ENCODE data around the gene SAMD5.

The SAMD5 gene

DNA sequence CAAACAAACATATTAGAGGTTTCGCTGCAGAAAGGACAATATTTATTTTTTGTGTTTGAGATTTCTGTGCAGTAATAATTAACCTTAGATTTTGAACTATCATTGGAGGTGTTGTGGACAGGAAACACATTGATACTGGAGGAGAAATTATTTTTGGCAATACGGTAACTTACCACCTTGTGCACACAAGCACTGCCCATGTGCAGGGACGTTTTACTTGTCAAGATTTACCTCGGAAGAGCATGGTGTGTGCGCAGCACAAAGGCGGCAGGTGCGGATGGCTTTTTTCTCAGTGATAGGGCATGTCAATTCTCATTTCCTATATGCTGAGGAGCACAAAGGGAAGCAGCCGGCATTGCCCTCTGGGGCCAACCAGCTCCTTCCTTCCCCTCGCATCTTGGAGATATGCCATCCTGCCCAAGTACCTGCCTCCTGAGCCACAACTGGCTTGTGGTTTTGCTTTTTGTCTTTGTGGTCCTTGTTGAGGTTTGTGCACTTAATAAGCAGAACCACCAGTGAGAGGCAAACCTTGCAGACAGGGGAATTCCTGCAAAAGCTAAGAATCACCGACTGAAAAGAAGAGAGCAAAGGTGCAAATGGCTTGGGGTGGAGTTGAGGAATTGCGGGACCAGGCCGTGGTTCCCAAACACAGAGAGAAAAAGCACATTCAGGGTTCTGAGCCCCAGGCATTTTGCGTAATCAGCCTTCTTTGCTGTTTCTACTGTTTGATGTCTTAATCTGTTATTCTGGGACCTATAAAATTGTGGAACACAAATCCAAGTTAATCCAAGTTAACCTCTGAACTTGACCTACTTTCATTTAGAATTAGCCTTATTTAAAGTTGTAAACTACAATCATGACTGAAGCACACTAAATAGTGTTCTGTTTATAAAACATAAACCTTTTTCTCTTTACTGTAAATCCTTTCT is 21.9 kb downstream of the SAMD5 start:
- TF ChIP-seq PPARA (CRISPR knock-in tag; IDR thresholded peaks at IDR 0.05; ENCODE audit: borderline replicate concordance) (no peak), TSHZ2 (CRISPR knock-in tag; IDR thresholded peaks at IDR 0.05) (no peak), GLIS3 (CRISPR knock-in tag; IDR thresholded peaks at IDR 0.05) (no peak), SNAI2 (CRISPR knock-in tag; IDR thresholded peaks at IDR 0.05) (no peak), ZNF70 (CRISPR knock-in tag; IDR thresholded peaks at IDR 0.05) (no peak), ZNF565 (CRISPR knock-in tag; conservative IDR thresholded peaks at IDR 0.05; ENCODE audit: low read depth) (no peak), ZNF8 (CRISPR knock-in tag; IDR thresholded peaks at IDR 0.05) (no peak), TOX (CRISPR knock-in tag; IDR thresholded peaks at IDR 0.05; ENCODE audit: borderline replicate concordance) (no peak), ARNTL (CRISPR knock-in tag; IDR thresholded peaks at IDR 0.05; ENCODE audit: borderline replicate concordance, low read depth) (no peak), ISL1 (CRISPR knock-in tag; IDR thresholded peaks at IDR 0.05) (no peak), TCF4 (CRISPR knock-in tag; IDR thresholded peaks at IDR 0.05; ENCODE audit: borderline replicate concordance) (no peak), ZFP30 (CRISPR knock-in tag; IDR thresholded peaks at IDR 0.05) (no peak), BACH2 (CRISPR knock-in tag; IDR thresholded peaks at IDR 0.05; ENCODE audit: borderline replicate concordance) (no peak), ESRRG (CRISPR knock-in tag; IDR thresholded peaks at IDR 0.05) (no peak), ZC3H10 (CRISPR knock-in tag; IDR thresholded peaks at IDR 0.05) (no peak), RARB (CRISPR knock-in tag; IDR thresholded peaks at IDR 0.05) (no peak), ZFP3 (CRISPR knock-in tag; IDR thresholded peaks at IDR 0.05) (no peak)
- TF ChIP-seq, protein P1, sequence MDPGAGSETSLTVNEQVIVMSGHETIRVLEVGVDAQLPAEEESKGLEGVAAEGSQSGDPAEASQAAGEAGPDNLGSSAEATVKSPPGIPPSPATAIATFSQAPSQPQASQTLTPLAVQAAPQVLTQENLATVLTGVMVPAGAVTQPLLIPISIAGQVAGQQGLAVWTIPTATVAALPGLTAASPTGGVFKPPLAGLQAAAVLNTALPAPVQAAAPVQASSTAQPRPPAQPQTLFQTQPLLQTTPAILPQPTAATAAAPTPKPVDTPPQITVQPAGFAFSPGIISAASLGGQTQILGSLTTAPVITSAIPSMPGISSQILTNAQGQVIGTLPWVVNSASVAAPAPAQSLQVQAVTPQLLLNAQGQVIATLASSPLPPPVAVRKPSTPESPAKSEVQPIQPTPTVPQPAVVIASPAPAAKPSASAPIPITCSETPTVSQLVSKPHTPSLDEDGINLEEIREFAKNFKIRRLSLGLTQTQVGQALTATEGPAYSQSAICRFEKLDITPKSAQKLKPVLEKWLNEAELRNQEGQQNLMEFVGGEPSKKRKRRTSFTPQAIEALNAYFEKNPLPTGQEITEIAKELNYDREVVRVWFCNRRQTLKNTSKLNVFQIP (CRISPR knock-in tag; IDR thresholded peaks at IDR 0.05; ENCODE audit: borderline replicate concordance, low read depth): no peak
- TF ChIP-seq, protein P2, sequence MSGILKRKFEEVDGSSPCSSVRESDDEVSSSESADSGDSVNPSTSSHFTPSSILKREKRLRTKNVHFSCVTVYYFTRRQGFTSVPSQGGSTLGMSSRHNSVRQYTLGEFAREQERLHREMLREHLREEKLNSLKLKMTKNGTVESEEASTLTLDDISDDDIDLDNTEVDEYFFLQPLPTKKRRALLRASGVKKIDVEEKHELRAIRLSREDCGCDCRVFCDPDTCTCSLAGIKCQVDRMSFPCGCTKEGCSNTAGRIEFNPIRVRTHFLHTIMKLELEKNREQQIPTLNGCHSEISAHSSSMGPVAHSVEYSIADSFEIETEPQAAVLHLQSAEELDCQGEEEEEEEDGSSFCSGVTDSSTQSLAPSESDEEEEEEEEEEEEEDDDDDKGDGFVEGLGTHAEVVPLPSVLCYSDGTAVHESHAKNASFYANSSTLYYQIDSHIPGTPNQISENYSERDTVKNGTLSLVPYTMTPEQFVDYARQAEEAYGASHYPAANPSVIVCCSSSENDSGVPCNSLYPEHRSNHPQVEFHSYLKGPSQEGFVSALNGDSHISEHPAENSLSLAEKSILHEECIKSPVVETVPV (CRISPR knock-in tag; IDR thresholded peaks at IDR 0.05): no peak
- no peak for ATAC-seq

- no peak for ATAC-seq
- no peak for TF ChIP-seq ISL1 (CRISPR knock-in tag; IDR thresholded peaks at IDR 0.05)
- TF ChIP-seq ESRRG (CRISPR knock-in tag; IDR thresholded peaks at IDR 0.05): no peak
- TF ChIP-seq ZNF70 (CRISPR knock-in tag; IDR thresholded peaks at IDR 0.05): no peak
- TF ChIP-seq BACH2 (CRISPR knock-in tag; IDR thresholded peaks at IDR 0.05; ENCODE audit: borderline replicate concordance): no peak
- TF ChIP-seq TSHZ2 (CRISPR knock-in tag; IDR thresholded peaks at IDR 0.05): no peak
- TF ChIP-seq GLIS3 (CRISPR knock-in tag; IDR thresholded peaks at IDR 0.05): no peak
- TF ChIP-seq TCF4 (CRISPR knock-in tag; IDR thresholded peaks at IDR 0.05; ENCODE audit: borderline replicate concordance): no peak
- TF ChIP-seq ZFP3 (CRISPR knock-in tag; IDR thresholded peaks at IDR 0.05): no peak
- TF ChIP-seq ZFP30 (CRISPR knock-in tag; IDR thresholded peaks at IDR 0.05): no peak
- no peak for TF ChIP-seq ZNF8 (CRISPR knock-in tag; IDR thresholded peaks at IDR 0.05)
- TF ChIP-seq, protein P1 (CRISPR knock-in tag; IDR thresholded peaks at IDR 0.05; ENCODE audit: borderline replicate concordance, low read depth): no peak
- TF ChIP-seq, protein P3, sequence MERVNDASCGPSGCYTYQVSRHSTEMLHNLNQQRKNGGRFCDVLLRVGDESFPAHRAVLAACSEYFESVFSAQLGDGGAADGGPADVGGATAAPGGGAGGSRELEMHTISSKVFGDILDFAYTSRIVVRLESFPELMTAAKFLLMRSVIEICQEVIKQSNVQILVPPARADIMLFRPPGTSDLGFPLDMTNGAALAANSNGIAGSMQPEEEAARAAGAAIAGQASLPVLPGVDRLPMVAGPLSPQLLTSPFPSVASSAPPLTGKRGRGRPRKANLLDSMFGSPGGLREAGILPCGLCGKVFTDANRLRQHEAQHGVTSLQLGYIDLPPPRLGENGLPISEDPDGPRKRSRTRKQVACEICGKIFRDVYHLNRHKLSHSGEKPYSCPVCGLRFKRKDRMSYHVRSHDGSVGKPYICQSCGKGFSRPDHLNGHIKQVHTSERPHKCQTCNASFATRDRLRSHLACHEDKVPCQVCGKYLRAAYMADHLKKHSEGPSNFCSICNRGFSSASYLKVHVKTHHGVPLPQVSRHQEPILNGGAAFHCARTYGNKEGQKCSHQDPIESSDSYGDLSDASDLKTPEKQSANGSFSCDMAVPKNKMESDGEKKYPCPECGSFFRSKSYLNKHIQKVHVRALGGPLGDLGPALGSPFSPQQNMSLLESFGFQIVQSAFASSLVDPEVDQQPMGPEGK (CRISPR knock-in tag; IDR thresholded peaks at IDR 0.05; ENCODE audit: borderline replicate concordance): no peak
Observed at GRCh38 chr6:147531321-147531720, 22.8 kb downstream of the SAMD5 start.

Measured in SK-N-SH treated with all-trans-retinoic acid at 6 μM for 48 hours (cell line).